GM18505 (cell line): ENCODE results near the gene RFX2.
"Not testable (repeated sequence)": the region's sequence is repeated elsewhere in the genome, so short reads cannot be mapped to it uniquely, and the experiment has no call there.

Source experiments
- ATAC-seq: cut with Tn5 transposase; IDR thresholded peaks from one replicate; pipeline ENCODE4 v1.9.1; 2021; ENCODE audit not compliant: unreplicated experiment
- POLR2A ChIP-seq: IDR thresholded peaks from 4 replicates; pipeline ENCODE4 v1.6.1; 2011; ENCODE audit warnings: borderline replicate concordance; ENCODE audit not compliant: insufficient read depth, insufficient read length; ENCODE audit errors: extremely low read depth

RFX2 gene

DNA sequence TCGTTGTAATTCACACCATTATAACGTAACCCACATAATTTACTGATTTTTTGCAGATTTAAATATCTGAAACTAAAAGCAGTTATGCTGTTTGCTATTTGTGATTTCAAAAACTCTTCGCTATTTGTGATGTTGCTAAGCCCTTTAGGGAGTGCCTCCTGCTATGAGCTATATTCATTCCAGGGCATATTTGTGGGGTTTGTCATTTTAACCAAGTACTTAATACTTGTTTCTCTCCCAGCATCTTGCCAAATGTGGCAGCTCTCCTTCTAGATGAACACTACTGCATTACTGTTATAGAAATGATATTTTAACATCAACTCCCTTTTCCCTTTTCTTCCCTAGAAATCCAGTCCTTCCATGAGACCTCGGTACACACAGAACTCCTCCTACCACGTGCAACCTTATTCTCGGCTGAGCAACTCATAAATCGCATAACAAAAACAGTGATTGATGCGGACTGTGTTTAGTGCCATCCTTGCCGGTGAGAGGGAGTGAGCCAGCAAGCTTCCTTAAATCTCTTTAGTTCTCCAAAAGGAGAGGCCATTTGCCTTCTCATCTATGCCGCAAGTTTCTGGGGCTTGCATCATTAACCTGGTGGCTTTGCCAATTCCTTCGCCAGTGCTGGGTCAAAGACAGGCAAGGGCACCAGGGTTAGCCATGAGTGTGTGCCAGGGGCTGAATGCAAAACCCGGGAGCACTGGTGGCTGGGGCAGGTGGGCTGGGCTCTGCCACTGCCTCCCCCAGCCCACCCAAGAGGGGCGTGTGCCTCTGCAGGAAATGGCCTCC, 33.4 kb downstream of the RFX2 start:
- TF ChIP-seq POLR2A, result no peak
- no peak for ATAC-seq

DNA sequence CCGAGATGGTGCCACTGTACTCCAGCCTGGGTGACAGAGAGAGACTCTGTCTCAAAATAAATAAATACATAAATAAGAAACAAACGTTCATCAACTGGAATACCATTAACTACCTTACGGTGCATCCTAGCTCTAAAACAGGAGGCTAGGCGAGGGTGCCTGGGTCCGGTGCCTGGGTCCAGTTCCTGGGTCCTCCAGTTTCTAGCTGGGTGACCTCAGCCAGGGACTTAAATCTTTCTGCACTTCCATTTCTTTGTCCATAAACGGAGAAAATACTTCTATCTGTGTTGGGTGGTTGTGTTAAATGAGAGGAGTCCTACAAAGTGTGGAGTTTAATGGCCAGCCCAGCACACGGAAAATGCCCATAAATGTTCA, 34.0 kb downstream of the RFX2 start:
- ATAC-seq, result no peak
- no peak for TF ChIP-seq POLR2A

DNA sequence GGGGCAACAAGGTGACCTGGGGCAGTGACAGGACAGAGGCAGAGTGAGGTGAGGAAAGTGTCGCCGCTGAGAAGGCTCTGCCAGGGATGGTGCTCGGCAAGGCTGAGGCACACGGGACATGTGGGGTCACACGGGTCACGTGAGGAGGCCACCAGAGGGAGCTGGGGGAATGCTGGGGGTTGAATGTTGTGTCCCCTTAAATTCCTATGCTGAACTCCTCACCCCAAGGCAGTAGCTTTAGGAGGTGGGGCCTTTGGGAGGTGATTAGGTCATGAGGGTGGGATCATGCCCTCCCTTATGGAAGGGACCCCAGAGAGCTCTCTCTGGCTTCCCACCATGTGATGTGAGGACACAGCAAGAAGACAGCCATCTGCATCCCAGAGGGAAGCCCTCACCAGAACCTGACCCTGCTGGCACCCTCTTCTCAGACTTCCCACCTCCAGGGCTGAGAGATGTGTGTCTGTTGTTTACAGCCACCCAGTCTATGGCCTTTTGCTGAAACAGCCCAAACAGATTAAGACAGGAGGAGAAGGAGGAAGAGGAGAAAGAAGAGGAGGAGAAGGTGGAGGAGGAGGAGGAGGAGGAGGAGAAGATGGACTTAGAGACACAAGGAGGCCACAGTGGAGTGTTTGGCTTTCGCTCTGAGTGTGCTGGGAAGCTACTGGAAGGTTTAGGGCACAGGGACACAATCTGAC, 35.4 kb downstream of the RFX2 start:
- no peak for ATAC-seq
- TF ChIP-seq POLR2A, result no peak

DNA sequence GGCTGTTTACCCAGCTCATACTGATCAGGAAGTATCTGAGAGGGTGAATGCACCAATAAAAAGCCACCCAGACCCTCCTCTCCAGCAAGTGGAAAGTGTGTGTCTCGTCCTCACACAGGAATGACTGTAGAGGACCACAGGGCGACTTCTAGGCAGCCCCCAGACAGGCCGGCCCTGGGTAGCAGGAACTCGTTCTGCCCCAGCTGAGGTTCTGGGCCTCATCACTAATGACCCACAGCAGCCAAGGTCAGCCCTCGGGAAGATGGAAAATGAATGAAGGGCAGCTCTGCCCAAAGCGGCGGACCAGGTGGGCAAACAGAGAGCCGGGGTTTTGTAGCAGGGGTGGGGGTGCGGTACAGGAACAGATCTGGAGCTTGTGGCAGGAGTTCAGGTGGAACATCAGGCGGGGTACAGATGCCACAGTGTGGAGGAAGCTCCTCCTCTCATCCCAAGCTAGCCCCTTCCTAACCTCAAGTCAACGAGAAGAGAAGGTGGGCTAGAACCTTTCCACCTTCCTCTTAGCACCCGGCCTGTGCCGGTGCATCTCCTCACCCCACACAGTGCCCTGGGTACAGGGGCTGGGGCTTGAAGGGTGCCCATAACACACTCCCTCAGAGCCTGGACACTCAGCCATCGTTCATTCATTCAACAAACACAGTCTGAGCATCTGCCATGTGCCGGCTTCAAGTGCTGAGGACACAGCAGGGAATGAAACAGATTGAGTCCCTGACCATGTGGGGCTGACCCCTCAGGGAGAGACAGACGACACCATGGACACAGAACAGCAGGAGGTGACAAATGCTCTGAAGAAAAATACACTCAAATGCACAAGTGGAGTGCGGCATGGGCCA, 36.2 kb downstream of the RFX2 start:
- TF ChIP-seq POLR2A, result no peak
- ATAC-seq, result no peak

DNA sequence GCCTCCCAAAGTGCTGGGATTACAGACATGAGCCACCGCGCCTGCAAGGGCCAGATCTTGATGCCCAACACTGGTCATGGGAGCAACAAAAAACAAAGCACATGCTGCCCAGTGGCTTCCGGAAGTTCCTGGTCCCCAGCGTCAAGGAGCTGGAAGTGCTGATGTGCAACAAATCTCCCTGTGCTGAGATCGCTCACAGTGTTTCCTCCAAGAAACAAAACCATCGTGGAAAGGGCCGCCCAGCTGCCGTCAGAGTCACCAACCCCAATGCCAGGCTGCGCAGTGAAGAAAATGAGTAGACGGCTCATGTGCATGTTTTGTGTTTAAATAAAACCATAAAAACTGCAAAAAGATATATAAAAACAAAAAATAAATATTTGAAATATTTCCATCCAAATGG, 37.1 kb downstream of the RFX2 start:
- ATAC-seq, result not testable (repeated sequence)

DNA sequence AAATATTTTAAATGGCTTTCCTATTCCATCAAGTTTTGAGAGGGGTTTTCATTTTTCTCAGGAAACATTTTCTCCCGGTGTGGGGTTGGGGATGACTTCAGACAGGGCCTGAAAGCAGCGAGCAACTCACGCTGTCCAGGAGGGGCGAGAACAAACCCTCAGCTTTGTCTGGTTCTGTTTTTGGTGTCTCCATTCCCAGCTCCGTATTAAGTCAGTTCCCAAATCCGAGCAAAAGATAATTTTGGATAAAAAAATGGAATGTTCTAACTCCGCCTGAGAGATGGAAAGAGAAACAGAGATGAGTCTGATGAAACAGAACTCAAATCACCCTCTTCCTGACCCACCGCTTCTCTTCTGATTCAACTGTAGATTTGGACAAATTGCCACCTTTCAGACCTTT, 38.4 kb downstream of the RFX2 start:
- no peak for ATAC-seq
- TF ChIP-seq POLR2A, result no peak

DNA sequence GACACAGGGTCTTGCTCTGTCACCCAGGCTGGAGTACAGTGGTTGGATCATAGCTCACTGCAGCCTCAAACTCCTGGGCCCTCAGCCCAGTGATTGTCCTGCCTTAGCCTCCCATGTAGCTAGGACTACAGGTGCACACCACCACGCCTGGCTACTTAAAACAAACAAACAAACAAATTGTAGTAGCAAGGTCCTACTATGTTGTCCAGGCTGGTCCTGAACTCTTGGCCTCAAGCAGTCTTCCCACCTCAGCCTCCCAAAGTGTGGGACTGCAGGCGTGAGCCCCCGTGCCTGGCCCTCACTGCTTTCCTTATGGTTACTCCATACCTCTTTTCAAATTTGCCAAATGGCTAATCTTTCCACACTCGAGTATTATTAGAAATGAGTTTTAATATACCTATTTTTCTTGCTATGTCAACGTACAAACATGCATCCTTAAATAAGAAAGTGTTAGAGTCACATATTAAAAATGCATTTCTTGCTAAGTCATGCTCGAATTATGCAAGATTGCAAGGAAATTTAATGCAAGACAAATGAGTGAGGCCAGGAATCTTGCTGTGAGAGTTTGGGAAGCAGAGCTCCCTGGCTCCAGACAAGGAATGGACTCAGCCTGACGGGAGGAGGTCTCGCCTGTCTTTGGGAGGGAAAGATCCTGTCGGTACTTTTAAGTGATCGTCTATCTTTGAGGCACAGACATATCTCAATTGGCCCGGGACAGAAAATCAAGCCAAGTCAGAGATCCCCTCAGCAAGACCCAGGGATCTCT, 39.4 kb downstream of the RFX2 start:
- TF ChIP-seq POLR2A, result no peak
- ATAC-seq, result no peak

DNA sequence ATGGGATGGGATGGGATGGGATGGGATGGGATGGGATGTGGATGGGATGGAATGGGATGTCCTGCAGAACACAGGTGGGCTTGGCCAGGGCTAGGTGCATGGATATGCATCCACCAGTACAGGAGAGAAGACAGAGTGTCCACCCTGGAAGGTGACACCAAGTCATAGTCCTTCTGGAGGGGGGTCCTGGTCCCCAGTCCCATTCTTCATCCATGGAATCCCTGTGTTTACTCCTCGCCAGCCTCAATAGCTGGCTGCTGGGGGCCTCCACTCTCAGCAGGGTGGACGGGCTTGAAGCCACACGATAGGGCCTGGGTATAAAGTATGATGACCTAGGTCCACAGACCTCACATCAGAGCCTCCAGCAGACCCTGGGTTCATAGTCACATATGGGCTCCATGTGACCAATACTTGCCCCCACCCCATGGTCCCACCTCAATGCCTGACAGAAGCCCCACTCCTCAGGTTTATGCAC, 40.1 kb downstream of the RFX2 start:
- no peak for TF ChIP-seq POLR2A
- ATAC-seq, result no peak

DNA sequence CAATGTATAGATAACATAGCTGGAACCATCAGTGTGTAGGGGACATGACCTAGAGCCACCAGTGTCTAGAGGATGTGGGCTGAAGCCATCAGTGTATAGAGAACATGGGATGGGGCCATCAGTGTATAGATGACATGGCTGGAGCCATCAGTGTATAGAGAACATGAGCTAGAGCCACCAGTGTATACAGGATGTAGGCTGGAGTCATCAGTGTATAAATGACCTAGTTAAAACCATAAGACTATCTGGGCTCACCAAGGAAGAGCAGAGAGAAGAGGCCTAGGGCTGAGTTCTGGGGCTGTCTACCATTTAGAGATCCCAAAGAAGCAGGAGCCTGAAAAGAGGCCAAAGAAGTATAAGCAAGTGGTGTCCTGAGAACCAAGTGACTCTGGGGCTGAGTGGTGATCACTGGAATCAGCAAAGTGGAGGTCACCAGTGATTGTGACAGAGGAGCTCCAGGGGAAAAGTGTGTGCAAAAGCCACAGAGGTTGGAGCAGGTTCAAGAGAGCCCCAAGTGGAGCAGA, 41.0 kb downstream of the RFX2 start:
- TF ChIP-seq POLR2A, result no peak
- no peak for ATAC-seq

DNA sequence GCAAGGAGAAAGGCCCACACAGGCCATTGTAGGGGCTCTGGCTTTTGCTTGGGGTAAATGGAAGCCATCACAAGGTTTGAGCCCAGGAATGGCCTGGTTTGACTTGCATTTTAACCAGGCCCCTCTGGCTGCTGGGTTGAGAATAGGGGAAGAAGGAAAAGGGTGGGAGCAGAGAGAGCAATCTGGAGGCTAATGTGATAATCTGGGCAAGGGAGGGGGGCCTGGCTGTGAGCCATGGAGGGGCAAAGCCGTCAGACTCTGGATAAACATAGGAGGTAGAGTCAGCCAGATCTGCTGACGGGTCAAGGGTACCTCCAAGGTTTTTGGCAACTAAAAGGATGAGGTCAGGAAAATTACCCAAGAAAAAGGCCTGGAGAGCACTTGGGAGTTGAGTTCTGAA, 41.6 kb downstream of the RFX2 start:
- no peak for ATAC-seq
- TF ChIP-seq POLR2A, result no peak

DNA sequence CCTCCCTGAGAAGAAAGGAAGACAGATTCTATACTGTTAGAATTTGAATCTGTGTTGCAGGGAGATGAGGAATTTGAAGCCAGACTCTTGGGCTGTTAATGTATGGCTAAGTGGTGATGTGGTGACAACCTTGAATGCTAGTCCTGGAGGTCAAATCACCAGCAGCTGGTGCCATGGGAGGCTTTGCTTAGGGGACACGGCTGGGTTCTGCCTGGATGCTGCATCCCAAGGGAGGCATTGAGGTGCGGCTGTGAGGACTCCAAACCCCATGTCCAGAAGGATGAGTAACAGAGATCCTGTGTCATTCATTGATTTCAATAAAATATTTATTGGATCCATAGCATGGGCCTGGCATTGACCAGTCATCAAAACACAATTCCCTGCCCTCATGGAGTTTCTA, 42.3 kb downstream of the RFX2 start:
- TF ChIP-seq POLR2A, result no peak
- ATAC-seq, result no peak

DNA sequence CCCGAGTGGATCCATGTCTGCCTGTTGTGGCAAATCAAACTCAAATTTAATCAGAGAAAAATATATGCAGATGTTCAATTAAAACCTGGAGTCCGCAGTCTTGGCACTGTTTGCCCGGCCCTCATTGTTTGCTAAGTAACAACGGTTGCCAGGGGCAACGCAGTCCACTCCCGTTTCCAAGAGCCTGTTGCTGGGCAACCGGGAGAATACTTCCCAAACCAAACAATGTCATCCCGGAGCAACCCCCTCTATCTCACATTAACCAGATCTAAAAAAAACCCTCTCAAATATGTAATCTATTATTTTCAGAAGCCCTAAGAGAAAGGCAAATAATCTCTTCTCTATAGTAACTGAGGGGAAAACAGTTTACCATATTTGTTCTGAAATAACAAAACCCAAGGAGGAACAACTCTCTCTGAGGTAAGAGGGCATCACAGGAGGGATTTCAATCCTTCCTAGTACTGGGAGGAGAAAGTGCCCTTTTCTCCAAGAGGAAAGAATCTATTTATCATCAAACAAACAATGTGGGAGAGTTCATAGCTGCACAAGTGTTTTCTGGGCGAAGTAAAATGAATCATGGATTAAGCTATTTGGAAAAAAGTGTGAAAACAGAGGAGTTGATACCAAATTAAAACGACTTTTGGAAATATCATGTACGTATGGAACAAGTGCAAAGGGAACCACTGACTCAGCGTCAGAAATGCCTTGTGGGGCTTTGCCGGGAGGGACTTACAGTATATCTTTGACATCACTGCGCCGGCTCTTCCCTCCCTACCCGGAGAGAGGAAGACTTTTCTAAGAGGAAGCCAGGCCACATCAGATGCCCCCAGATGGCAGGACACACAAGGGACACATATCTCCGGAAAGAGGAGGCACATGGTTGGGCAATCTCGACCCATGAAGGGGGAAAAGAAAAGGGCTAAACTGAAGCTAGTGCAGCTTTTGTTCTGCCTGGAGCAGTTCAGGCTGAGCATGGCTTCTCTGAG, 43.3 kb downstream of the RFX2 start:
- no peak for ATAC-seq
- TF ChIP-seq POLR2A, result no peak
